ENCODE measurements around the gene TNFRSF4. TPM values are rescaled to one million over a fixed set of nuclear protein-coding genes. Genes with fewer than 3 reads are reported as not detected.
A peak's percentile ranks its signal among the peaks of the same experiment; 100 is the strongest.

Gene TNFRSF4
- total and polyA plus RNA-seq, 2 donors (not counting 1 experiment from before 2014, with no cell fraction given) = 0.63 to 1.8 TPM

DNA sequence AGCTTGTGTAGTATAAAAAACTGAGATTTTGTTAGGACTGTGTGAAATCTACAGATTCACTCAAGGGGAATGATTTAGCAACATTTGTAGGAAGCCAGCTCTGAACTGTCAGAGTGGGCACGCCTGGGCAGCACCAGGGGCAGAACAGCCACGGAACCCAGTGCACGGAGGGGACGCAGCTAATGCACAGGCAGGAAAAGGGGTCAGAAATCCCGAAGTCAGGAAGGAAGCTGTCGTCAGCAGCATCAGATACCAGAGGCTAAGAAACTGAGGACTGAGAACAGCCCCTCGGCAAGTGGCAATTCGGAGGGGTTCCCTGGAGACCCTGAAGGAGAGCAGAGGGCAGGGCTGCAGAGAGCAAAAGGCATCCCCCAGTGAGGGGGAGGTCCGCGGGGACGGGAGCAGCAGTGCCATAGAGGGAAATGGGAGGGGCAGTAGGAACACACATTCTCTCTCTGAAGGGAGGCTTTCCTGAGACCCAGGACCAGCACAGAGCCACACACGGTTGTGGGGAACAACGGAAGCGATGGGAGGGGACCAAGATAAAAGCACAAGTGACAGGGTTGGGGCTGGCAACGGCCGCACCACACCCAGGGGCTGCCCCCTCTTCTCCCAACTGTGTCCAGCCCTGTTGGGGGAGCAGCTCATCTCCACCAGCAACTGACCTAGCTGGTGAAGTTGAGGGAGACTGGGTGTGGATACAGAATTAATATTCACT is 47.0 kb upstream of the TNFRSF4 start:
- ChIA-PET POLR2A (interaction anchor here (1.1 to 1.2 kb wide), 2 partner anchors 10 to 12 kb away, joined by 4 to 8 read pairs; no protein-coding TSS in a partner anchor), CTCF (interaction anchor here (0.7 to 4.5 kb wide), 3 partner anchors 139 to 228 kb away, joined by 3 to 26 read pairs (median 3); no protein-coding TSS in a partner anchor)
- no peak for TF ChIP-seq EZH2 (IDR thresholded peaks at IDR 0.05; ENCODE audit: borderline replicate concordance, insufficient read depth, low read depth, low read length, poor library complexity, severe bottlenecking)
- TF ChIP-seq, protein P1, sequence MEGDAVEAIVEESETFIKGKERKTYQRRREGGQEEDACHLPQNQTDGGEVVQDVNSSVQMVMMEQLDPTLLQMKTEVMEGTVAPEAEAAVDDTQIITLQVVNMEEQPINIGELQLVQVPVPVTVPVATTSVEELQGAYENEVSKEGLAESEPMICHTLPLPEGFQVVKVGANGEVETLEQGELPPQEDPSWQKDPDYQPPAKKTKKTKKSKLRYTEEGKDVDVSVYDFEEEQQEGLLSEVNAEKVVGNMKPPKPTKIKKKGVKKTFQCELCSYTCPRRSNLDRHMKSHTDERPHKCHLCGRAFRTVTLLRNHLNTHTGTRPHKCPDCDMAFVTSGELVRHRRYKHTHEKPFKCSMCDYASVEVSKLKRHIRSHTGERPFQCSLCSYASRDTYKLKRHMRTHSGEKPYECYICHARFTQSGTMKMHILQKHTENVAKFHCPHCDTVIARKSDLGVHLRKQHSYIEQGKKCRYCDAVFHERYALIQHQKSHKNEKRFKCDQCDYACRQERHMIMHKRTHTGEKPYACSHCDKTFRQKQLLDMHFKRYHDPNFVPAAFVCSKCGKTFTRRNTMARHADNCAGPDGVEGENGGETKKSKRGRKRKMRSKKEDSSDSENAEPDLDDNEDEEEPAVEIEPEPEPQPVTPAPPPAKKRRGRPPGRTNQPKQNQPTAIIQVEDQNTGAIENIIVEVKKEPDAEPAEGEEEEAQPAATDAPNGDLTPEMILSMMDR (IDR thresholded peaks at IDR 0.05) = no peak
- Histone ChIP-seq H3K4me1 (ENCODE audit: control insufficient read depth in 2 of 2, insufficient read depth in 2 of 2, low read length in 2 of 2) (peaks cover 0 to 4% of the 10 kb centered on the region in 2 donors), H3K79me2 (ENCODE audit: control insufficient read depth, insufficient read depth, low read length) (peaks cover 54% of the 10 kb centered on the region), H3K4me3 (ENCODE audit: control extremely low read depth in 1 of 5, extremely low read depth in 1 of 5, insufficient read depth in 1 of 5, low read depth in 2 of 5, low read length in 4 of 5) (no peak overlapping the region), H3K9ac (ENCODE audit: low read length) (no peak overlapping the region), H3K27me3 (replicated peaks in 1 of 4; ENCODE audit: control extremely low read depth in 1 of 4, control insufficient read depth in 3 of 4, insufficient read depth in 4 of 4, low read length in 3 of 4) (no peaks in the 10 kb centered on the region), H3K36me3 (replicated peaks in 1 of 2; ENCODE audit: control extremely low read depth in 1 of 2, control insufficient read depth in 1 of 2, extremely low read depth in 1 of 2, insufficient read depth in 2 of 2, low read length in 1 of 2) (peaks cover 0 to 60% of the 10 kb centered on the region in 2 experiments), H3K4me2 (replicated peaks; ENCODE audit: low read depth, low read length, poor library complexity, severe bottlenecking) (no peak overlapping the region), H3K9me3 (ENCODE audit: control extremely low read depth in 1 of 3, control insufficient read depth in 2 of 3, insufficient read depth in 1 of 3, low read length in 2 of 3) (no peaks in the 10 kb centered on the region), H4K20me1 (ENCODE audit: control insufficient read depth, insufficient read depth, low read length, poor library complexity, severe bottlenecking) (peaks cover 77% of the 10 kb centered on the region), H2AFZ (ENCODE audit: insufficient read depth, low read depth, low read length, poor library complexity, severe bottlenecking) (no peak overlapping the region), H3K27ac (ENCODE audit: low read length in 2 of 2) (no peak overlapping the region)
- Mint-ChIP-seq H3K27ac (no peak overlapping the region), H3K4me1 (peaks cover 16% of the 10 kb centered on the region), H3K27me3 (no peaks in the 10 kb centered on the region), H3K9me3 (ENCODE audit: insufficient read depth) (no peaks in the 10 kb centered on the region), H3K4me3 (no peak overlapping the region)
- DNase-seq = no peak
- intact Hi-C loops (cut with micrococcal nuclease) = no loop called here
- no peak for ATAC-seq (ENCODE audit: low read depth)
- 74% methylated on average over 16 of the region's 16 CpGs for WGBS (ENCODE audit: insufficient coverage)

DNA sequence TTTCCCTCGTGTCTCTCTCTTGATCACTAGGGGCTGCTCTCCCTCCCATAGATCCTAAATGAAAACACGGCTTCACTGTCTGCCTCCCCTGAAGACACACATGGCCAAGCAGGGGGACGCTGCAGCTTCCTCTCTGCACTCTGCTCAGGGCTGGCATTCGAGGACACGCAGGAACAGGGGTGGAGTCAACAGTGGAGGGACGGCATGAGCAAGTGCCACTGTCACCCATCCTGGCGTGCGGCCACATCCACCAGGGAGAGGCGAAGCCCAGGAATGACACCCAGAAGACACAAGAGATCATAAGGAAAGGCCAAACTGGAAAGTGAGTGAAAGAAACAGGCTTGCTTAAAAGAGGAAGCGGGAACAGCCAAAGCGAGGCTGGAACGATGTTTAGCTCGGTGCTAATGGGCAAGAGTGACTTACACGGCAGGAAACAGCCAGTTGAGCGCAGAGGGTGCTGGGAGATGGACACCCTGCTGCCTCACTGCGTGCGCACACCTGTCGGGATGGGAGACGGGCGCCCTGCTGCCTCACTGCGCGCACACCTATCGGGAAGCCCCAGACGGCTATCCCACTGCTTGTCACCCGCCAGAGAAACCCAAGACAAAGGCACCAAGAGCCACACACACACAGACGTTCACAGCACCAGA is 46.1 kb upstream of the TNFRSF4 start:
- Histone ChIP-seq H3K79me2 (ENCODE audit: control insufficient read depth, insufficient read depth, low read length) (peaks cover 54% of the 10 kb centered on the region), H4K20me1 (ENCODE audit: control insufficient read depth, insufficient read depth, low read length, poor library complexity, severe bottlenecking) (peaks cover 73% of the 10 kb centered on the region), H3K9ac (ENCODE audit: low read length) (no peak overlapping the region), H3K4me1 (ENCODE audit: control insufficient read depth in 2 of 2, insufficient read depth in 2 of 2, low read length in 2 of 2) (peaks cover 0 to 4% of the 10 kb centered on the region in 2 donors), H2AFZ (ENCODE audit: insufficient read depth, low read depth, low read length, poor library complexity, severe bottlenecking) (no peak overlapping the region), H3K27ac (ENCODE audit: low read length in 2 of 2) (no peak overlapping the region), H3K36me3 (replicated peaks in 1 of 2; ENCODE audit: control extremely low read depth in 1 of 2, control insufficient read depth in 1 of 2, extremely low read depth in 1 of 2, insufficient read depth in 2 of 2, low read length in 1 of 2) (peaks cover 0 to 61% of the 10 kb centered on the region in 2 experiments), H3K4me2 (replicated peaks; ENCODE audit: low read depth, low read length, poor library complexity, severe bottlenecking) (no peak overlapping the region), H3K9me3 (ENCODE audit: control extremely low read depth in 1 of 3, control insufficient read depth in 2 of 3, insufficient read depth in 1 of 3, low read length in 2 of 3) (no peaks in the 10 kb centered on the region), H3K27me3 (replicated peaks in 1 of 4; ENCODE audit: control extremely low read depth in 1 of 4, control insufficient read depth in 3 of 4, insufficient read depth in 4 of 4, low read length in 3 of 4) (no peaks in the 10 kb centered on the region), H3K4me3 (ENCODE audit: control extremely low read depth in 1 of 5, extremely low read depth in 1 of 5, insufficient read depth in 1 of 5, low read depth in 2 of 5, low read length in 4 of 5) (no peak overlapping the region)
- POLR2A ChIA-PET = no interaction called here
- peak; percentile 24 for ATAC-seq (ENCODE audit: low read depth)
- no peak for TF ChIP-seq EZH2 (IDR thresholded peaks at IDR 0.05; ENCODE audit: borderline replicate concordance, insufficient read depth, low read depth, low read length, poor library complexity, severe bottlenecking)
- TF ChIP-seq, protein P1 (IDR thresholded peaks at IDR 0.05) = no peak
- H3K4me3 Mint-ChIP-seq = peak overlapping the region; percentile 45
- peak overlapping the region; percentile 62 for H3K27ac Mint-ChIP-seq
- intact Hi-C loops (cut with micrococcal nuclease) = no loop called here
- no peaks in the 10 kb centered on the region for H3K27me3 Mint-ChIP-seq
- CTCF ChIA-PET = interaction anchor here (0.8 to 4.5 kb wide), 3 partner anchors 32 to 227 kb away, joined by 3 to 26 read pairs (median 3); no protein-coding TSS in a partner anchor
- H3K4me1 Mint-ChIP-seq = peaks cover 16% of the 10 kb centered on the region
- no peaks in the 10 kb centered on the region for H3K9me3 Mint-ChIP-seq (ENCODE audit: insufficient read depth)
- DNase-seq = no peak
- 76% methylated on average over 25 of the region's 26 CpGs for WGBS (ENCODE audit: insufficient coverage)
